Inflammatory macrophage (primary cell): ENCODE measurements around the gene PEX12.
"Not testable (repeated sequence)": the region's sequence is repeated elsewhere in the genome, so short reads cannot be mapped to it uniquely, and the experiment has no call there.

Source experiments
- DNase-seq, 2 donors: peaks; one replicate each; pipeline ENCODE4 v3.0.0-alpha.2; 2020 to 2022

The PEX12 gene

DNA sequence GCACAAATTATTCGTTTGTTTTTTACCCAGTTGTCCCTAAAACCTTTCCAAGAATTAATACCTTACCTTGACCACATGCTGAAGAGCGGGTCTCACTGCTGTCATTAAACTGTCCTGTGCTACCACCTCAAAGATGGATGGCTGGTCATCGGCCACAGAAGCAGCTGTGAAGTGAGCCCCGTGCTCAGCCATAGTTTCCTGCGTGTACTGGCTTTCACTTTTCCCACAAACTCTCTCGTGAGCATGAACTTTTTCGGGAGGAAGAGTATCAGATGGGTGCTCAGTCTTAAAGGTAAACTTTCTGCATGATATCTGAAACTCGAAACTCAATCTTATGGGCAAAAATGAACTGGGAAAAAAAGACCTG, 558 bp downstream of the PEX12 start:
- DNase-seq: no peak

DNA sequence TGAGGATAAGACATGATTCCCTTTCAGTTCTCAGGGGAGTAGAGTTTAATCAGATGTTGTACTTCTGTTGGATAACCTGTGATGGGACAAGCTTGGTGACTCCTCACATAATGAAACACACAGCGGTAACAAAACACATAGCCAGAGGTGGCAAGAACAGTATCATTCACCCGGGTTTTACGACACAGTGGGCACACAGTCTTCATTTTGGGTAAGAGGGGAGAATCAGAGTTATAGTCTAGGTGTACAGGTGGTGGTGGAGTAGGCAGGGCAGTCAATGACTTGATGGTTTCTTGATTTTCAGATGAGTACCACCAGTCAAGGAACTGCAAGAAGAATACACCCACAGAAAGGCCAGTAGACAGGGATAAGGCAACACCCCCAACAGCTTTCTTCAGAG, 2.6 kb downstream of the PEX12 start:
- no peak for DNase-seq

- DNase-seq: no peak
These were observed 9.0 kb downstream of the PEX12 start for GRCh38 chr17:35569405-35569804.

DNA sequence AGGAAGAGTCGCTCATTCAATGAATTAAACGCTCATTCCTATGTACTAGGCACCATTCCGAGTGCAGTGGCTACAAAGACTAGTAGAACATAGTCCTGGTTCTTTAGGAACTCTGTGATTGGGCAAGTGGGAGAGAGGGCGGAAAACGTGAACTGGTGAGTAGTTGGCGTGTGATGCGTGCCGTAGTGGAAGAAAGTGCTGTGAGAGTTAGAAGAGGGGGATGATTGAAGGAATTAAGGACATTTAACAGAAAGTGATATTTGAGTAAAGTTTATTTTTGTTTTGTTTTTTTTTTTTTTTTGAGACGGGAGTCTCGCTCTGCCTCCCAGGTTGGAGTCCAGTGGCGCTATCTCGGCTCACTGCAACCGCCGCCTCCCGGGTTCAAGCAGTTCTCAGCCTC, 9.8 kb downstream of the PEX12 start:
- peak; percentile 55 to 65 for DNase-seq

- no peak for DNase-seq
These were observed 11.4 kb downstream of the PEX12 start for GRCh38 chr17:35566968-35567367.

GRCh38 chr17:35563181-35563580, 15.2 kb downstream of the PEX12 start:
- not testable (repeated sequence) for DNase-seq

- no peak for DNase-seq
These were observed 17.7 kb downstream of the PEX12 start, which contains the start of gene SLFN14 for GRCh38 chr17:35560703-35561102. SLFN14 (minus strand) TSS chr17:35560819; CDS start chr17:35558062, 2,757 bp downstream.

GRCh38 chr17:35559495-35560210, 18.7 kb downstream of the PEX12 start:
- no peak for DNase-seq

- peak in 1 of 2 donors; percentile 26 for DNase-seq
These were observed 21.0 kb downstream of the PEX12 start for GRCh38 chr17:35557353-35557752.

- no peak for DNase-seq
These were observed 22.7 kb downstream of the PEX12 start for GRCh38 chr17:35555691-35556090.

DNA sequence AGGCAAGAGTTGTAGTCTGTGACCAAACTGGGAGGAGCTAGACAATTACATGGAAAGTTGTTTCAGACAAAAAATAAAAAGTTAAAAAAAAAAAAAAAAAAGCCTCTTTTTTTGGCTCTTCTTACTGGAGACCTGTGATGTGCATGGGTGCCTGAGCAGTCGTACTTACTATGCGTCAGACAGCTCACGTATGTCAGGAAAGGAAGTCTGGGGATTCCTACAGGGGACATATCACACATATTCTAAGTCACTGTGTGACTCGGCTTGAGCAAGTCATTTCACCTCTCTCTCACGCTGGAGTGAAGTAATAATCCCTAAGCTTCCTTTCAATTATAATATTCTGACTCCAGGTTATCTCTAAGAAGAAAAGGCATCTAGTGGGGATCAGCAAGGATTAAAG, 23.7 kb downstream of the PEX12 start:
- DNase-seq: no peak

- no peak for DNase-seq
These were observed 25.1 kb downstream of the PEX12 start for GRCh38 chr17:35553310-35553709.

DNA sequence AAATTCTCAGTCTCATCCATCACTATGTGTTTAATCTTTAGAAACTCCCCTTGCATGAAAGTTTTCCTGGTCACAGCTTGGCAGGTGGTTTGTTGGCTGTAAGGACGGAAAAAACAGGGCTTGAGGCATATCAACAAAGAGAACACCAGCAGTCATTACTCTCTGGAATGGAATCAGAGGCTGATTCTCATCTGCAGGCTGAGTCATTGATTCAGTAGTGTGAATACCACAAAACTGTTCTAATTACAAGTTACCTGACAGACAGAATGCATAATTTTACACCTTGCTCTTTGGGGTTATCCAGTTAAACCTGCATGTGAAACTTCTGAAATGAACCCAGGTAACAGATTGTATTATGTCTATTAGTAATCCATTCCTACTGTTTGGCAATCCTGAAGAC, 29.4 kb downstream of the PEX12 start:
- no peak for DNase-seq

GRCh38 chr17:35548208-35548810, 30.1 kb downstream of the PEX12 start:
- no peak for DNase-seq

- peak; percentile 47 to 68 for DNase-seq
These were observed 31.9 kb downstream of the PEX12 start for GRCh38 chr17:35546487-35546886.

DNA sequence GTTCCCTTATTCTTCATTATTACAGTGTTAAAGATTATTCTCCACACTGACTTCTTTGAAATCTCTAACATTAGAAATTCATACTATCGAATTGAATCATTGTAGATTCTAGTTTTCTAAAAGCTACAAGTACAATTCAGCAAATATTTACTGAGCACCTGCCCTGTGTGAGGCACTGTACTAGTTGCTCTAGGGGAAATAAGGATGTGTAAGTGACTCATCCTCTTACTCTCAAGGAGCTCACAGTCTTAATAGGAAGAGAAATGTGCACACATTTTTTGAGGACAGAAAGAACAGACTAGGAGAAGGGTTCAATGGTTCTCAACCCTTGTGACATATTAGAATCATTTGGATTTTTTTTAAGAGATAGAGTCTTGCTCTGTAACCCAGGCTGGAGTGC, 33.2 kb downstream of the PEX12 start:
- no peak for DNase-seq

- DNase-seq: no peak
These were observed 34.5 kb downstream of the PEX12 start for GRCh38 chr17:35543856-35544255.

- no peak for DNase-seq
These were observed 35.4 kb downstream of the PEX12 start for GRCh38 chr17:35542990-35543389.

GRCh38 chr17:35541434-35541833, 36.9 kb downstream of the PEX12 start:
- DNase-seq: peak in 1 of 2 donors; percentile 21

GRCh38 chr17:35540589-35541404, 37.6 kb downstream of the PEX12 start:
- DNase-seq: peak; percentile 91 to 92

GRCh38 chr17:35539659-35540026, 38.7 kb downstream of the PEX12 start:
- no peak for DNase-seq

GRCh38 chr17:35537601-35538141, 40.7 kb downstream of the PEX12 start, which contains the start of gene SLFN12L:
SLFN12L (minus strand) TSS chr17:35537678; CDS start chr17:35522364, 15,314 bp downstream.
- DNase-seq: peak; percentile 20 to 77

GRCh38 chr17:35536664-35537171, 41.7 kb downstream of the PEX12 start:
- DNase-seq: no peak
